ENCODE measurements around the gene CCR7.

Gene CCR7

DNA sequence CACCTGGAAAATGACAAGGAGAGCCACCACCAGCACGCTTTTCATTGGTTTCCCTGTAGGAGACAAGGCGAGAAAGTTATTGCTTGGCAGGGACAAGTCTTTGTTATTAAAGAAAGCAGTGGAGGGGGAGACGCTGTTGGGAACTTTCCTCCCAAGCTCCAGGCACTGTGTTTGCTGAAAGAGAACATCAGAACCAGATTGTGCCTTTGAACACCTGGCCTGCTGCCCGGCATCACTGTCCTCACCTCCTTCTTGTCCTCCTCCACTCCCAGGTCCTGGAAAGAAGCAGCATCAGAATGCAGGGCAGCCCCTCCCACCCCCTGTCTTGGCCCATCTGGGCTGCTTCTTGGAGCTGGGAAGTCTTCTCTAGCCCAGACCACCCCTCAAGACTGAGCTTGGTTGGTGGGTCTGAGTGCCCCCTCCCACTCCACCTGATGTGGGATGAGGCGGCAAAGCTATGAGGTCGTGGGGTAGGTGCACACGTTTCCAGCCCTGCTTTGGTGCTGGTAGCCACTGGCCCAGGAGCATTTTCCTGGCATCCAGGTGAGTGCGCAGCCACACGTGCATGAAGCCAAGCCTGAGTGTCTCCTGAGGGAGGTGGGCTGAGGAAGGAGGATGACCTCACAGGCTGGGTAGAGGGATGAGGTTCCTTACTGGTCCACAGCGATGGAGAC, 6.2 kb downstream of the CCR7 start:
- H3K4me3 ChIP-seq (ENCODE audit: low read length): peak overlapping the region; percentile 78
- H3K9me3 ChIP-seq (ENCODE audit: control insufficient read depth, low read length): no peaks in the 10 kb centered on the region
- DNase-seq (ENCODE audit: low read depth): no peak
- H3K27me3 ChIP-seq (replicated peaks; ENCODE audit: control insufficient read depth, insufficient read depth, low read length): no peaks in the 10 kb centered on the region
- H3K9ac ChIP-seq (ENCODE audit: low read length): peak overlapping the region; percentile 91
- peaks cover 69% of the 10 kb centered on the region for H3K4me1 ChIP-seq (ENCODE audit: control insufficient read depth, insufficient read depth, low read length)
- H3K36me3 ChIP-seq (ENCODE audit: control insufficient read depth, insufficient read depth, low read length, severe bottlenecking): no peaks in the 10 kb centered on the region

DNA sequence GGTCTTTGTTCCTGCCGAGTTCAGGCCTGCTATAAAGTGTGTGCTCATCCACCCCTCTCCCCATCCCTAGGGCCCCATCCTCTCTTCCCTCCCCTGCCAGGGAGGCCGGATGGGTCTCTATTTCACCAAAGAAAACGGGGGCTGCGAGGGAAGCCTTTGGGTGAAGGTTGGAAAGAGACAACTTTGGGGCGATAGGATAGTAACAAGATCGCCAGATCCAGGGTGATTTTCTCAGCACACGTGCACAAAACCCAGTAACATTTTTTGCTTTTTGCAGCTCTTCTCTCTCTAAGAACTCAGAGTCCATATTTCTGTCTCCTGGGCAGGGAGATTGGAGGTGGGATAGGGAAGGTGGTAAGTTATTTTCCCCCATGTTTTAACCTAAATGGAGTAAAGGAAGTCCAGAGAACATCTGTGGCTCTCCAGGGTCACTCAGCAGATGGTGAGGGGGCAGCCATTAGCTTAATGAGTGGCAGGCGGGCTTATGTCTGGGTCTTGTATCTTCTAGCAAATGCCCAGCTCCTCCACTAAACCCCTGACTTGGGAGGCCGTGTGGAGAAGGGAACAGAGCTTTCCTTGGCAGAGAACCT, 6.9 kb downstream of the CCR7 start:
- DNase-seq (ENCODE audit: low read depth): no peak
- H3K4me3 ChIP-seq (ENCODE audit: low read length): peak overlapping the region; percentile 78

DNA sequence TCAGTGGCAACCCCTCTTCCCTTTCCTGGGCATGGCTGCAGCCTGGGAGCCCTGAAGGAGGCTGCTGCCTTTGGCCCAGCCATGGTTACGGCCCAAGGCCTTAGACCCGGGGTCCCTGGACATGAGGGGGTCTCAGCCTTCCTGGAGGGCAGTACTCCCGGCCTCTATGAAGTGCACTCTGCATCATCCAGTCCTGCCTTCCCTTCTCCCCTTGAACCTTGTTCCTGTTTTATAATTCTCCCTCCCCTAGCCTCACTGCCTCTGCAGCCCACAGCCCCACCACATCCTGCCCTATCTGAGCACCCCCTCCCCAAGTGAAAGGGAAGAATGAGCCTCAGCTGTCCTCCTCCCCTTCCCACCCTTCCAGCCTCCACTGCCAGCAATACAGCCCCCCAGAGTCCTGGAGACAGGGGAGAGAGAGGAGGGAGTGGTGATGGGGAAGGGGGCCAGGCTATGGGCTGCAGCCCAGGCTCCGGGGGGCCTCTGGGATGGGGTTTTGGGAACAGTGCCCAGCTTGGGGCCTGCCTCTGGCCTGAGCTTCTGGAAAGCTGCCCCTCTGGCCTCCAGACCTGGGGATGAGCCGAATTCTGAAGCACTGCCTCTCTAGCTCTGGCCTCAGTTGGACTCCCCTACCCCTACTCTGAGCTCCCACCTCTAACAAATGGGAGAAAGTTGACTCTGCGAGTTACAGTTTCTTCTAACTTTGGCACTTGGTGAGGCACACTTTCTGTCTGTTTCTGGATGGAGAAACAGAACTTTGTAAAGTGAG, 7.6 kb downstream of the CCR7 start:
- no peaks in the 10 kb centered on the region for H3K9me3 ChIP-seq (ENCODE audit: control insufficient read depth, low read length)

More for the DNA sequence above, 6.9 kb downstream of the CCR7 start:
- no peaks in the 10 kb centered on the region for H3K27me3 ChIP-seq (replicated peaks; ENCODE audit: control insufficient read depth, insufficient read depth, low read length)
- no peaks in the 10 kb centered on the region for H3K36me3 ChIP-seq (ENCODE audit: control insufficient read depth, insufficient read depth, low read length, severe bottlenecking)
- peak overlapping the region; percentile 91 for H3K9ac ChIP-seq (ENCODE audit: low read length)
- H3K9me3 ChIP-seq (ENCODE audit: control insufficient read depth, low read length): no peaks in the 10 kb centered on the region
- H3K4me1 ChIP-seq (ENCODE audit: control insufficient read depth, insufficient read depth, low read length): peaks cover 75% of the 10 kb centered on the region

DNA sequence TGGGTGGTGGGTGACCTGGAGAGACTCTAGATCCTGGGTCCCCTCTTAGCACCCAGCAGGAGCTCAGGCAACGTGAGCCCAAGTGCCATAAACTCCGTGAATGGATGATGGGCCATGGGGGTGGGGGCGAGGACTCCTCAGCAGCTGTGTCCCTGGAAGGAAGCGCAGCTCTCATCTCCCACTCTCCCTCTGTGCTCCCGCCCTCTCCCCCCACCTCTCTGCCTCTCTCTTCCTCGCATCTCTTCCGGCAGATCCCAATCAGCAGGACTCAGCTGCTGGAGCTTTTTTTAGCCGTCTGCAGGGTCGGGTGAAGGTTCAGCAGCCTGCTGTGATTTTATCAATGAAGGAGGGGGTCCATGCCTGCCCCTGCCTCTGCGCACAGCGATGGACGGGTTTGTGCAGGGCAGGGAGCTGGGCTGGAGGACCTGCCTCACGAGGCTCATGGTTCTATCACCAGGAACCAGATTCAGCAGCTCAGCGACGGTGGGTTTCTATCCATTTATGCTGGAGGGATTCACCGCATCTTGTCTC, 8.3 kb downstream of the CCR7 start:
- Histone ChIP-seq H3K4me3 (ENCODE audit: low read length) (peak overlapping the region; percentile 78), H3K36me3 (ENCODE audit: control insufficient read depth, insufficient read depth, low read length, severe bottlenecking) (no peaks in the 10 kb centered on the region), H3K27me3 (replicated peaks; ENCODE audit: control insufficient read depth, insufficient read depth, low read length) (no peaks in the 10 kb centered on the region), H3K9ac (ENCODE audit: low read length) (peak overlapping the region; percentile 91), H3K4me1 (ENCODE audit: control insufficient read depth, insufficient read depth, low read length) (peaks cover 90% of the 10 kb centered on the region), H3K9me3 (ENCODE audit: control insufficient read depth, low read length) (no peaks in the 10 kb centered on the region)
- DNase-seq (ENCODE audit: low read depth): no peak

More for the DNA sequence above, 7.6 kb downstream of the CCR7 start:
- DNase-seq (ENCODE audit: low read depth): peak; percentile 15
- no peaks in the 10 kb centered on the region for H3K36me3 ChIP-seq (ENCODE audit: control insufficient read depth, insufficient read depth, low read length, severe bottlenecking)
- H3K9ac ChIP-seq (ENCODE audit: low read length): peak overlapping the region; percentile 91
- H3K4me3 ChIP-seq (ENCODE audit: low read length): peak overlapping the region; percentile 78
- H3K4me1 ChIP-seq (ENCODE audit: control insufficient read depth, insufficient read depth, low read length): peaks cover 82% of the 10 kb centered on the region
- no peaks in the 10 kb centered on the region for H3K27me3 ChIP-seq (replicated peaks; ENCODE audit: control insufficient read depth, insufficient read depth, low read length)

DNA sequence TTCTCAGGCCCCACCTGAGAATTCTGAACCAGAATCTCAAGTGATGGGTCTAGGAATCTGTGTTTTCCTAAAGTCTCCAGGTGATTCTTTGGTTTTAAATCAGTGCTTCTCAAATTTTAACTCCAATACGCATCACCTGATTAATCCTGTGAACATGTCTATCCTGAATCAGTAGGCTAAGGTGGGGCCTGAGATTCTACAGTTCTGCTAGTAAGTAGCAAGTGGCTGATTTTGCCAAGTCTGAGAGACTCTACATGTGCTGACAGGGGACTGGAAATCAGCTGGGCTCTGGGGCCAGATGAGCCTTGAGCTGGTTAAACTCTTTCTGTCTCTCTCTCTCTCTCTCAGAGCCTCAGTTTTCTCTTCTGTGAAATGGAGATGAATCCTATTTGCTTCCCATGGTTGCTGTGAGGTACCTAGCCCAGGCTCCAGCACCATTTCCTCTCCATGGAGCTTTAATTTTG, 9.0 kb downstream of the CCR7 start:
- H3K9ac ChIP-seq (ENCODE audit: low read length): peak overlapping the region; percentile 91
- peak overlapping the region; percentile 78 for H3K4me3 ChIP-seq (ENCODE audit: low read length)
- H3K36me3 ChIP-seq (ENCODE audit: control insufficient read depth, insufficient read depth, low read length, severe bottlenecking): no peaks in the 10 kb centered on the region
- H3K27me3 ChIP-seq (replicated peaks; ENCODE audit: control insufficient read depth, insufficient read depth, low read length): no peaks in the 10 kb centered on the region
- peaks cover 96% of the 10 kb centered on the region for H3K4me1 ChIP-seq (ENCODE audit: control insufficient read depth, insufficient read depth, low read length)
- DNase-seq (ENCODE audit: low read depth): no peak
- no peaks in the 10 kb centered on the region for H3K9me3 ChIP-seq (ENCODE audit: control insufficient read depth, low read length)

DNA sequence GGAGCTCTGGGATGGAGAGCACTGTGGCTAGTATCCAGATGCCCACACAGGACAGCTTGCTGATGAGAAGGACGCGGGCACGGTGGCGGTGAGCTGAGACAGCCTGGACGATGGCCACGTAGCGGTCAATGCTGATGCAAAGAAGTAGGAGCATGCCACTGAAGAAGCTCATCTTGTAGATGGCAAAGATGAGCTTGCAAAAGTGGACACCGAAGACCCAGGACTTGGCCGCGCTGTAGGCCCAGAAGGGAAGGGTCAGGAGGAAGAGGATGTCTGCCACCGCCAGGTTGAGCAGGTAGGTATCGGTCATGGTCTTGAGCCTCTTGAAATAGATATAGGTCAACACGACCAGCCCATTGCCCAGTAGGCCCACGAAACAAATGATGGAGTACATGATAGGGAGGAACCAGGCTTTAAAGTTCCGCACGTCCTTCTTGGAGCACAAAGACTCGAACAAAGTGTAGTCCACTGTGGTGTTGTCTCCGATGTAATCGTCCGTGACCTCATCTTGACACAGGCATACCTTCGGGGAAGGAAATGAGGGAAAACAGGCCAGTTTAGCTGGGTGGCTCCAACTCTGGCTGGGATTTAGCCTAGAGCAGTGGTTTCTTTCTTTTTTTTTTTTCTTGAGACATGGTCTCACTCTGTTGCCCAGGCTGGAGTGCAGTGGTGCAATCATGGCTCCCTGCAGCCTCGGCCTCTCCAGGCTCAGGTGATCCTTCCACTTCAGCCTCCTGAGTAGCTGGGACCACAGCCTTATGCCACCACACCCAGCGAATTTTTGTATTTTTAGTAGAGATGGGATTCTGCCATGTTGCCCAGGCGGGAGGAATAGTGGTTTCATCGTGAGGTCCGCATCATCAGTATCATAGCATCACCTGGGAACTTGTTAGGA, 9.7 kb downstream of the CCR7 start:
- H3K9ac ChIP-seq (ENCODE audit: low read length): peak overlapping the region; percentile 91
- DNase-seq (ENCODE audit: low read depth): no peak
- H3K4me3 ChIP-seq (ENCODE audit: low read length): peak overlapping the region; percentile 78
- H3K9me3 ChIP-seq (ENCODE audit: control insufficient read depth, low read length): no peaks in the 10 kb centered on the region
- no peaks in the 10 kb centered on the region for H3K27me3 ChIP-seq (replicated peaks; ENCODE audit: control insufficient read depth, insufficient read depth, low read length)
- H3K4me1 ChIP-seq (ENCODE audit: control insufficient read depth, insufficient read depth, low read length): peaks cover 95% of the 10 kb centered on the region
- no peaks in the 10 kb centered on the region for H3K36me3 ChIP-seq (ENCODE audit: control insufficient read depth, insufficient read depth, low read length, severe bottlenecking)

DNA sequence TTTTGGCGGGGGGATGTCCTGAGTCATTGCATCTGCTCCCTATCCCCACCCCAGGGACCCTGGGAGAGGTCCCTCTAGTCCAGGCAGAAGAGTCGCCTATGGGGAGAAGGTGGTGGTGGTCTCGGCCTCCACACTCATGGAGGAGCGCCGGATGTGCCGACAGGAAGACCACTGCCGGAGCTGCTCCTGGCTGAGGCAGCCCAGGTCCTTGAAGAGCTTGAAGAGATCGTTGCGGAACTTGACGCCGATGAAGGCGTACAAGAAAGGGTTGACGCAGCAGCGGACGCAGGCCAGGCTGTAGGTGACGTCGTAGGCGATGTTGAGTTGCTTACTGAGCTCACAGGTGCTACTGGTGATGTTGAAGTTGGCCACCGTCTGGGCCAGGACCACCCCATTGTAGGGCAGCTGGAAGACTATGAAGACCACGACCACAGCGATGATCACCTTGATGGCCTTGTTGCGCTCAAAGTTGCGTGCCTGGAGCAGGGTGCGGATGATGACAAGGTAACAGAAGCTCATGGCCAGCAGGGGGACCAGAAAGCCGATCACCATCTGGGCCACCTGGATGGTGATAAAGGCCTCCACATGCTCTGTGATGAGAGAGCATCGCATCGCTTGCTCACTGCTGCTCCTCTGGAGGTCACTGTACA, 10.5 kb downstream of the CCR7 start:
- Histone ChIP-seq H3K9me3 (ENCODE audit: control insufficient read depth, low read length) (no peaks in the 10 kb centered on the region), H3K4me1 (ENCODE audit: control insufficient read depth, insufficient read depth, low read length) (peaks cover 96% of the 10 kb centered on the region), H3K9ac (ENCODE audit: low read length) (peak overlapping the region; percentile 91), H3K36me3 (ENCODE audit: control insufficient read depth, insufficient read depth, low read length, severe bottlenecking) (no peaks in the 10 kb centered on the region), H3K27me3 (replicated peaks; ENCODE audit: control insufficient read depth, insufficient read depth, low read length) (no peaks in the 10 kb centered on the region), H3K4me3 (ENCODE audit: low read length) (peak overlapping the region; percentile 78)
- DNase-seq (ENCODE audit: low read depth): no peak

DNA sequence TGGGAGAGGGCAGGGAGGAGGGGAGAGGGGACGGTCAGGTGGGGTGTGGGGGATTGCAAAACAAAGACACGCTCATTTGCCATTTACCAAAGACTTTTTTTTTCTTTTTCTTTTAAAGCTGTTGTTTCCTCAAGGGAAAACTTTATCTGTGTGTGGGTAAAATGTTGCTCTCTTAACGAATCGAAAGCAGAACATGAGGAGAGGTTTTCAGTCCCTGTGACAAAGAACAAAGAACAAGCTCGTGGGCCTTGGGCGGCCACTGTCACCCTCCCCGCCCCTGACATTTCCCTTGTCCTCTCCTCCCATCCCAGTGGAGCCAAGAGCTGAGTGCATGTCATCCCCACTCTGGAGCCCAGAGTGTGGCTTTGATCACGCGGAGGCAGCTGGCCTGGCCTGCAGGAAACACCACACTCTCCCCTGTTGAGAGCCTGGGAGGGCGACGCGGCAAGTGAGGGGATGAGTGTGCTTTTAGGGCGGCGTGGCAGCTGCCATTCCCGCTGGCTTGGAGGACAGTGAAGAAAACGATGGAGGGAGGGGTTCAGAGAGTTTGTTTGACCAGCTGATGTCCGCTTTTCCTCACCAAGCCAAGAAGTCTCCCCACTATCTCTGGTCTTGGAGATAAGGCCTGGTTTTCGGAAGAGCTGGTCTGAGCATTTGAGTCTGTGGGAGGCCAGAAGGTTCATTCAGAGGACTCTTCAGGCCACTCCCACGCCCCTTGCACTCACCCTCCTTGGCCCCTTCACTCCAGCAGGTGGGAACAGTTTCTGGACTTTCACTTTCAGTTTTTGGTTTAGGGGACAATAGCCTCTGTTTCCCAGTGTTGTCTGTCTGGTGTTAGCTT, 11.4 kb downstream of the CCR7 start:
- peak; percentile 75 for DNase-seq (ENCODE audit: low read depth)
- Histone ChIP-seq H3K4me1 (ENCODE audit: control insufficient read depth, insufficient read depth, low read length) (peaks cover 96% of the 10 kb centered on the region), H3K4me3 (ENCODE audit: low read length) (peak overlapping the region; percentile 78)

DNA sequence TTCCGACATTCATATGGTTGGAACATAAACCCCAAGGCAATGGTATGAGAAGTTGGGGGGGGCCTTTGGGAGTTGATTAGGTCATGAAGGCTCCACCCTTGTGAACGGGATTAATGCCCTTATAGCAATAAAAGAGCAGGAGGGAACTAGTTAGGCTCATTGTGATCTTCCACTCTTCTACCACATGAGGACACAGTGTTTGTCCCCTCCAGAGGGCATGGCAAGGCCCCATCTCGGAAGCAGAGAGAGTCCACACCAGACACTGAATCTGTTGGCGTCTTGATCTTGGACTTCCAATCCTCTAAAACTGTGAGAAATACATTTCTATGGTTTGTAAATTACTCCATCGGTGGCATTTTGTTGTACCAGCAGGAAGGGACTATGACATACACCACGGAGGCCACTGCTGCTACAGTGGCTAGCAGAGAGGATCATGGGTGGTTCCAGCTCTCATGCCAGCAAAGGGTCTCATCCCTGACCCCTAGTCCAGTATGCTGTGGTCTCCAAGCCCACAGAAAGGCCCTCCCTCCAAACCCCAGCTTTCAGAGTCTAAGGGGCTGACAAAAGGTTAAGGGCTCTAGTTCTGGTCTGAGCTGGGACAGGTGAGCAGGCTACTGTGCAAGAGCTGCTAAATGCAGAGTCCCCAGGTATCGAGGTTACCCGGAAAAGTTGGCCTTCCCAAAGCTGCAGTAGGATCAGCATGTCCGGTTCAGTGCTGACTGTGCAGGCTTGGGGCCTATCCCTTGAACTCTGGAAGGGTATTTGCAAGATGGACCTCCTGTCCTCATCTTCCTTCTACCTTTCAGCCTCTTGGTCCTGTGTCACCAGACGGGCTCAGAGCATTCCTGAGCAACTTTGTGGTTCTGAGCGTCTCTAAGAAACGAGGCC, 12.2 kb downstream of the CCR7 start:
- H3K27me3 ChIP-seq (replicated peaks; ENCODE audit: control insufficient read depth, insufficient read depth, low read length): no peaks in the 10 kb centered on the region
- peaks cover 96% of the 10 kb centered on the region for H3K4me1 ChIP-seq (ENCODE audit: control insufficient read depth, insufficient read depth, low read length)
- H3K36me3 ChIP-seq (ENCODE audit: control insufficient read depth, insufficient read depth, low read length, severe bottlenecking): no peaks in the 10 kb centered on the region
- H3K9ac ChIP-seq (ENCODE audit: low read length): peak overlapping the region; percentile 91
- no peak for DNase-seq (ENCODE audit: low read depth)
- H3K4me3 ChIP-seq (ENCODE audit: low read length): peak overlapping the region; percentile 63
- H3K9me3 ChIP-seq (ENCODE audit: control insufficient read depth, low read length): no peaks in the 10 kb centered on the region

More for the DNA sequence above, 11.4 kb downstream of the CCR7 start:
- Histone ChIP-seq H3K9ac (ENCODE audit: low read length) (peak overlapping the region; percentile 91), H3K36me3 (ENCODE audit: control insufficient read depth, insufficient read depth, low read length, severe bottlenecking) (no peaks in the 10 kb centered on the region), H3K27me3 (replicated peaks; ENCODE audit: control insufficient read depth, insufficient read depth, low read length) (no peaks in the 10 kb centered on the region), H3K9me3 (ENCODE audit: control insufficient read depth, low read length) (no peaks in the 10 kb centered on the region)
